K562 (cell line): Measurements from ENCODE around the gene ZBP1. TPM values are rescaled to one million over a fixed set of nuclear protein-coding genes. Genes with fewer than 3 reads are reported as not detected.

Experiments
- ATAC-seq: fragments of 200-7000 bp; cut with Tn5 transposase; 3 replicates; pipeline ENCODE4 v1.9.1; 2020; ENCODE audit warnings: moderate library complexity
- BruUV-seq: library from RNA; stranded (reverse); fragments of 400-500 nt; replicated peaks from 2 replicates; lab custom pipeline; 2021; lab: Mats Ljungman, UMichigan
- CTCF ChIA-PET: fragments of 300-600 bp; formaldehyde crosslinking; extraction: SDS; loops from one replicate; lab custom pipeline; 2021; ENCODE audit warnings: low intra/inter-chr PET ratio; lab: Yijun Ruan, JAX
- POLR2A ChIA-PET: fragments of 300-600, 350-650 bp; sonication (Branson Sonifier 250); formaldehyde crosslinking; extraction: SDS; loops from one replicate; lab custom pipeline; 2021; ENCODE audit warnings: antibody characterized with exemption, inconsistent platforms; lab: Yijun Ruan, JAX
- DNase-seq, 4 experiments: peaks; one replicate each; pipeline versions ENCODE4 v3.0.0 to v3.0.0-alpha.2; 2011 to 2018; ENCODE audit warnings: low spot score in 3 of 4, mixed read lengths in 3 of 4; ENCODE audit errors: extremely low read depth in 1 of 4
- FAIRE-seq: peaks from 2 replicates; lab custom pipeline; 2011; peaks lifted over from hg19 to GRCh38; lab: Jason Lieb, UNC
- H2AFZ ChIP-seq: 2 replicates; pipeline ENCODE4 v1.6.0; 2011; ENCODE audit warnings: low read depth, low read length, control low read depth, inconsistent platforms
- H3K27ac ChIP-seq: fragments of 200-600 bp; 3 replicates; pipeline ENCODE4 v1.8.0; 2011; ENCODE audit warnings: low read depth, mild to moderate bottlenecking, control low read depth, inconsistent platforms, low read length, moderate library complexity, mixed read lengths; ENCODE audit errors: extremely low read depth
- H3K27me3 ChIP-seq, 2 experiments: fragments of 300-600 bp in 1 of 2; 2 replicates in 1 of 2; 3 replicates in 1 of 2; pipeline versions ENCODE4 v1.6.0 to v1.8.0; 2011; ENCODE audit warnings: inconsistent platforms in 2 of 2, low read length in 2 of 2, mild to moderate bottlenecking in 1 of 2, mixed read lengths in 1 of 2, moderate library complexity in 1 of 2; ENCODE audit not compliant: control insufficient read depth in 2 of 2, insufficient read depth in 2 of 2
- H3K36me3 ChIP-seq: fragments of 300-600 bp; 3 replicates; pipeline ENCODE4 v1.8.0; 2011; ENCODE audit warnings: mild to moderate bottlenecking, low read length, inconsistent platforms; ENCODE audit not compliant: control insufficient read depth, insufficient read depth
- H3K4me1 ChIP-seq, 2 experiments: fragments of 200-600 bp in 1 of 2; replicated peaks in 1 of 2; 2 replicates in 1 of 2; 3 replicates in 1 of 2; pipeline versions ENCODE4 v1.5.1 to v1.8.0; 2011; ENCODE audit warnings: inconsistent platforms in 2 of 2, low read length in 2 of 2, mild to moderate bottlenecking in 1 of 2, mixed read lengths in 1 of 2, moderate library complexity in 1 of 2; ENCODE audit not compliant: control insufficient read depth in 2 of 2, insufficient read depth in 2 of 2
- H3K4me2 ChIP-seq: 2 replicates; pipeline ENCODE4 v1.6.1; 2011; ENCODE audit warnings: low read length, control low read depth, inconsistent platforms, mixed read lengths; ENCODE audit not compliant: insufficient read depth
- H3K4me3 ChIP-seq: fragments of 200-600 bp; sonication (generic), shearing (Covaris generic); 2 replicates; pipeline ENCODE4 v1.5.1; 2016; ENCODE audit warnings: control low read depth, inconsistent platforms
- H3K79me2 ChIP-seq: fragments of 200-600 bp; 3 replicates; pipeline ENCODE4 v1.8.0; 2011; ENCODE audit warnings: low read length, inconsistent platforms; ENCODE audit not compliant: control insufficient read depth, insufficient read depth
- H3K9ac ChIP-seq, 2 experiments: 2 replicates each; pipeline versions ENCODE4 v1.6.0 to v1.6.1; 2011; ENCODE audit warnings: low read depth in 2 of 2, low read length in 2 of 2, control low read depth in 1 of 2, inconsistent platforms in 1 of 2, mild to moderate bottlenecking in 1 of 2, mixed read lengths in 1 of 2; ENCODE audit not compliant: insufficient read depth in 1 of 2
- H3K9me1 ChIP-seq: one replicate; pipeline ENCODE4 v1.6.0; 2011; ENCODE audit warnings: inconsistent platforms, mild to moderate bottlenecking, low read length, moderate library complexity; ENCODE audit not compliant: control insufficient read depth, insufficient read depth
- H3K9me3 ChIP-seq: replicated peaks from 2 replicates; pipeline ENCODE4 v1.5.1; 2011; ENCODE audit warnings: low read depth, low read length, inconsistent platforms; ENCODE audit not compliant: control insufficient read depth, insufficient read depth
- H4K20me1 ChIP-seq: replicated peaks from 2 replicates; pipeline ENCODE4 v1.6.1; 2011; ENCODE audit warnings: low read length, inconsistent platforms, mixed read lengths; ENCODE audit not compliant: control insufficient read depth, insufficient read depth
- CREB1 ChIP-seq, 2 experiments: sonication (generic) in 1 of 2; formaldehyde crosslinking in 1 of 2; IDR thresholded peaks; 2 replicates each; pipeline versions ENCODE4 v1.6.1 to v1.8.0; 2012 to 2022; ENCODE audit warnings: inconsistent platforms in 1 of 2, mild to moderate bottlenecking in 1 of 2, missing genetic modification reagents in 1 of 2, moderate library complexity in 1 of 2
- E2F5 ChIP-seq: sonication (generic); formaldehyde crosslinking; IDR thresholded peaks from 2 replicates; pipeline ENCODE4 v1.8.0; 2022; ENCODE audit warnings: mild to moderate bottlenecking, missing genetic modification reagents
- ETS2 ChIP-seq: IDR thresholded peaks from 2 replicates; pipeline ENCODE4 v1.6.1; 2016; ENCODE audit warnings: borderline replicate concordance, missing genetic modification characterization, mild to moderate bottlenecking, moderate library complexity, missing compliant biosample characterization; ENCODE audit not compliant: poor library complexity, severe bottlenecking
- FOXM1 ChIP-seq, 2 experiments: fragments of 450-650 bp in 1 of 2; sonication (generic) in 1 of 2; formaldehyde crosslinking in 1 of 2; IDR thresholded peaks; 2 replicates each; pipeline versions ENCODE4 v1.6.1 to v1.9.0; 2017 to 2022; ENCODE audit warnings: low read depth in 2 of 2, mild to moderate bottlenecking in 2 of 2, missing genetic modification reagents in 1 of 2, moderate library complexity in 1 of 2
- GABPA ChIP-seq: fragments of 200-800 bp; sonication (Bioruptor generic); conservative IDR thresholded peaks from 2 replicates; pipeline ENCODE4 v1.6.1; 2016; ENCODE audit warnings: low read depth, missing genetic modification characterization, missing compliant biosample characterization
- LARP7 ChIP-seq: fragments of 450-650 bp; IDR thresholded peaks from 2 replicates; pipeline ENCODE4 v1.6.1; 2016
- PHF20 ChIP-seq: fragments of 450-650 bp; IDR thresholded peaks from 2 replicates; pipeline ENCODE4 v1.6.1; 2018; ENCODE audit not compliant: partially characterized antibody
- RBFOX2 ChIP-seq: fragments of 200-400 bp; formaldehyde crosslinking; IDR thresholded peaks from 2 replicates; pipeline ENCODE4 v1.6.1; 2017; ENCODE audit warnings: low read depth, mild to moderate bottlenecking, low read length, moderate library complexity
- RUNX1 ChIP-seq: sonication (generic); IDR thresholded peaks from 2 replicates; pipeline ENCODE4 v1.6.1; 2016; ENCODE audit warnings: antibody characterized with exemption, low read depth
- STAT5A ChIP-seq: IDR thresholded peaks from 2 replicates; pipeline ENCODE4 v1.6.1; 2012; ENCODE audit warnings: low read length, inconsistent platforms, borderline replicate concordance
- TFE3 ChIP-seq: fragments of 450-650 bp; formaldehyde crosslinking; IDR thresholded peaks from 2 replicates; pipeline ENCODE4 v1.4.0; 2020; ENCODE audit warnings: mild to moderate bottlenecking, mixed read lengths
- ZBTB1 ChIP-seq: sonication (generic); formaldehyde crosslinking; IDR thresholded peaks from 2 replicates; pipeline ENCODE4 v1.8.1; 2023; ENCODE audit warnings: missing genetic modification reagents, low read depth, mild to moderate bottlenecking, borderline replicate concordance
- ZNF316 ChIP-seq: fragments of 450-650 bp; IDR thresholded peaks from 2 replicates; pipeline ENCODE4 v1.6.1; 2016
- ZNF644 ChIP-seq: fragments of 200-800 bp; sonication (Bioruptor generic); IDR thresholded peaks from 2 replicates; pipeline ENCODE4 v1.6.1; 2016; ENCODE audit warnings: low read depth, missing genetic modification characterization, missing compliant biosample characterization
- ZSCAN32 ChIP-seq: fragments of 450-650 bp; formaldehyde crosslinking; IDR thresholded peaks from 2 replicates; pipeline ENCODE4 v1.4.0; 2020; ENCODE audit warnings: mild to moderate bottlenecking, moderate library complexity
- WGBS: fragments of 100-300 bp; shearing (Covaris generic); methylation state at CpG from one replicate; pipeline ENCODE4 v1.1.6; 2016; ENCODE audit warnings: low coverage, mixed read lengths; ENCODE audit not compliant: insufficient coverage; ENCODE audit errors: missing lambda C conversion rate; 5-methylcytosine and 5-hydroxymethylcytosine counted together
- in situ Hi-C: fragments of 300-500 bp; cut with MboI; formaldehyde crosslinking; loops from 4 replicates; pipeline ENCODE4 v1.15.0; 2018; ENCODE audit warnings: inconsistent platforms, mixed read lengths
- intact Hi-C: fragments of 100-400 bp; cut with micrococcal nuclease; formaldehyde crosslinking; loops from 2 replicates; pipeline ENCODE4 v1.14.2; 2022
- polyA plus RNA-seq, 8 experiments: library from polyadenylated mRNA; depleted of rRNA in 4 of 8; stranded (reverse) in 5 of 8; unstranded in 3 of 8; fragments of >200 nt; fragmentation: Nextera tagmentation in 2 of 8; fragmentation: Illumina TruSeq in 1 of 8; extraction: Ambion mirVana in 2 of 8; extraction: Trizol in 1 of 8; gene quantifications; 2 replicates each; pipeline versions ENCODE4 v1.2.1 to v1.2.3, GENCODE V29; 2011 to 2014; ENCODE audit warnings: inconsistent platforms in 1 of 8, missing spikeins in 1 of 8
- total RNA-seq, 7 experiments: library from RNA; depleted of rRNA in 6 of 7; stranded (reverse); fragments of >200 nt in 6 of 7; fragmentation: Illumina TruSeq in 2 of 7; extraction: Trizol in 2 of 7; gene quantifications; 2 replicates each; pipeline versions ENCODE4 v1.2.1 to v1.2.3, GENCODE V29; 2011 to 2021; ENCODE audit warnings: low replicate concordance in 1 of 7

ZBP1 gene
- total and polyA plus RNA-seq, 9 of the 15 experiments (the other 6 are each of a cell fraction or from before 2014, with no cell fraction given): not detected

DNA sequence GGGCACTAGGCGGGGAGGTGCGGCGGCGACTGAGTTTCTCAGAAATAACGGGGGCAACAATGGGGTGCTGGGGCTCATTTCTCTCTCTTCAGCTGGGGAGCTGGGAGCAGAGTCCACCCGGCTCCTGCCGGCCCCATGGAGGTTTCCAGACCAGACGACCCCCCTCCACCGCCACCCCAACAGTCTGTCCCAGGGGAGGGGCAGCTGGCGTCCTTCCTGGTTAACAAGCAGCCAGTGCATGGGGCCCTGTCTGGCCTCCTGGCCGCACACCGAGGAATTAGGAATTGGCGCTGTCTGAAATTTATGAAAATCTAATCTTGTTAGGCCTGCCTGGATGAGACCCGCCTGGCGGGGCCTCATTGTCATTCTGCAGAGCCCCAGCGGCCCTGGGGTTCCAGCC is 47.2 kb upstream of the ZBP1 start:
- CTCF ChIA-PET: no interaction called here
- TF ChIP-seq TFE3 (CRISPR knock-in tag): no peak
- TF ChIP-seq ZNF644 (tag): no peak
- TF ChIP-seq RBFOX2: no peak
- Histone ChIP-seq H3K9me3 (no peaks in the 10 kb centered on the region), H3K4me1 (no peaks in the 10 kb centered on the region), H3K27ac (no peak overlapping the region), H3K27me3 (peaks cover 22 to 83% of the 10 kb centered on the region in 2 experiments; a peak in 4 of 5 replicates), H2AFZ (no peak overlapping the region), H3K9ac (no peak overlapping the region), H3K9me1 (no peaks in the 10 kb centered on the region), H3K79me2 (no peaks in the 10 kb centered on the region), H3K4me3 (no peak overlapping the region), H4K20me1 (peaks cover 9% of the 10 kb centered on the region; the same call in 1 of the 2 replicates), H3K4me2 (no peak overlapping the region), H3K36me3 (no peaks in the 10 kb centered on the region)
- no peak for DNase-seq
- in situ Hi-C loops (no loop called here), intact Hi-C loops (no loop called here)
- WGBS: 7% methylated on average over 13 of the region's 16 CpGs
- ATAC-seq: no peak
- no TSS peak for BruUV-seq
- FAIRE-seq: no peak
- POLR2A ChIA-PET: no interaction called here

DNA sequence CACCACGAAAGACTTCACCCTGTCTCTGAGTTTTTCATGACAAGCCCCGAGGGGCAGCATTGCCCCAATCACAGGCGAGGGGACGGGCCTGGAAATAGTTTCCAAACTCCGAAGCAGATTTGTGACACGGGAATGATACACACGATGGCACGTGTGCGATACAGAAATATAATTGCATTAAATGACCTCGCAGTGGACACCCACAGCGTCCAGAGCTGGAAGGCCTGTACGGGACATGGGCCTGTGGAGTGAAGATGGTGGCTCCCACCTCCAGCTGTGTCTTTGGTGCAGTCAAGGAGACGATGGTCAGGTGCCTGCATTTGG is 46.6 kb upstream of the ZBP1 start:
- CTCF ChIA-PET: no interaction called here
- Histone ChIP-seq H3K4me1 (no peaks in the 10 kb centered on the region), H3K27ac (no peak overlapping the region), H4K20me1 (peaks cover 9% of the 10 kb centered on the region; the same call in 1 of the 2 replicates), H3K4me2 (no peak overlapping the region), H3K27me3 (peaks cover 26 to 83% of the 10 kb centered on the region in 2 experiments; a peak in 4 of 5 replicates), H3K9me1 (no peaks in the 10 kb centered on the region), H2AFZ (no peak overlapping the region), H3K4me3 (no peak overlapping the region), H3K36me3 (no peaks in the 10 kb centered on the region), H3K9ac (no peak overlapping the region), H3K9me3 (no peaks in the 10 kb centered on the region), H3K79me2 (no peaks in the 10 kb centered on the region)
- in situ Hi-C loops (no loop called here), intact Hi-C loops (no loop called here)
- no peak for DNase-seq
- no peak for FAIRE-seq
- no peak for ATAC-seq
- BruUV-seq: no TSS peak
- POLR2A ChIA-PET: no interaction called here
- 2% methylated on average over 13 of the region's 13 CpGs for WGBS
- TF ChIP-seq LARP7: no peak
- TF ChIP-seq ZSCAN32: no peak
- no peak for TF ChIP-seq STAT5A
- no peak for TF ChIP-seq CREB1 (IDR thresholded peaks at IDR 0.05)
- no peak for TF ChIP-seq CREB1 (CRISPR knock-in tag; IDR thresholded peaks at IDR 0.05)
- no peak for TF ChIP-seq RUNX1
- TF ChIP-seq ETS2 (tag): no peak
- TF ChIP-seq GABPA (tag): no peak
- no peak for TF ChIP-seq ZBTB1
- no peak for TF ChIP-seq ZNF316
- TF ChIP-seq E2F5 (CRISPR knock-in tag): no peak
- TF ChIP-seq PHF20: no peak
- TF ChIP-seq FOXM1 (IDR thresholded peaks at IDR 0.05; ENCODE audit: low read depth): no peak
- TF ChIP-seq FOXM1 (CRISPR knock-in tag; IDR thresholded peaks at IDR 0.05; ENCODE audit: low read depth): no peak
